ENCODE data around the gene ITK.

Gene ITK

GRCh38 chr5:157253547-157253946, 72.9 kb downstream of the ITK start:
- Histone ChIP-seq H3K27ac (replicated peaks) (no peak overlapping the region), H3K4me3 (replicated peaks; ENCODE audit: insufficient read depth, low read length) (no peak overlapping the region), H3K27me3 (ENCODE audit: insufficient read depth, poor library complexity, severe bottlenecking) (no peaks in the 10 kb centered on the region)
- no peak for TF ChIP-seq GABPA (IDR thresholded peaks at IDR 0.05; ENCODE audit: low read depth)
- TF ChIP-seq, protein P1, sequence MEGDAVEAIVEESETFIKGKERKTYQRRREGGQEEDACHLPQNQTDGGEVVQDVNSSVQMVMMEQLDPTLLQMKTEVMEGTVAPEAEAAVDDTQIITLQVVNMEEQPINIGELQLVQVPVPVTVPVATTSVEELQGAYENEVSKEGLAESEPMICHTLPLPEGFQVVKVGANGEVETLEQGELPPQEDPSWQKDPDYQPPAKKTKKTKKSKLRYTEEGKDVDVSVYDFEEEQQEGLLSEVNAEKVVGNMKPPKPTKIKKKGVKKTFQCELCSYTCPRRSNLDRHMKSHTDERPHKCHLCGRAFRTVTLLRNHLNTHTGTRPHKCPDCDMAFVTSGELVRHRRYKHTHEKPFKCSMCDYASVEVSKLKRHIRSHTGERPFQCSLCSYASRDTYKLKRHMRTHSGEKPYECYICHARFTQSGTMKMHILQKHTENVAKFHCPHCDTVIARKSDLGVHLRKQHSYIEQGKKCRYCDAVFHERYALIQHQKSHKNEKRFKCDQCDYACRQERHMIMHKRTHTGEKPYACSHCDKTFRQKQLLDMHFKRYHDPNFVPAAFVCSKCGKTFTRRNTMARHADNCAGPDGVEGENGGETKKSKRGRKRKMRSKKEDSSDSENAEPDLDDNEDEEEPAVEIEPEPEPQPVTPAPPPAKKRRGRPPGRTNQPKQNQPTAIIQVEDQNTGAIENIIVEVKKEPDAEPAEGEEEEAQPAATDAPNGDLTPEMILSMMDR (IDR thresholded peaks at IDR 0.05; ENCODE audit: insufficient read depth, low read length) = peak; percentile 81
- DNase-seq (ENCODE audit: low read depth in 1 of 2, low spot score in 1 of 2) = peak in 1 of 2 experiments; percentile 63

GRCh38 chr5:157258450-157258849, 77.8 kb downstream of the ITK start:
- Histone ChIP-seq H3K27ac (replicated peaks) (no peak overlapping the region), H3K4me3 (replicated peaks; ENCODE audit: insufficient read depth, low read length) (no peak overlapping the region), H3K27me3 (ENCODE audit: insufficient read depth, poor library complexity, severe bottlenecking) (no peaks in the 10 kb centered on the region)
- TF ChIP-seq SPI1 (IDR thresholded peaks at IDR 0.05; ENCODE audit: borderline replicate concordance, low read depth) (no peak), GABPA (IDR thresholded peaks at IDR 0.05; ENCODE audit: low read depth) (no peak), POLR2AphosphoS5 (IDR thresholded peaks at IDR 0.05; ENCODE audit: low read depth) (no peak)
- TF ChIP-seq, protein P2, sequence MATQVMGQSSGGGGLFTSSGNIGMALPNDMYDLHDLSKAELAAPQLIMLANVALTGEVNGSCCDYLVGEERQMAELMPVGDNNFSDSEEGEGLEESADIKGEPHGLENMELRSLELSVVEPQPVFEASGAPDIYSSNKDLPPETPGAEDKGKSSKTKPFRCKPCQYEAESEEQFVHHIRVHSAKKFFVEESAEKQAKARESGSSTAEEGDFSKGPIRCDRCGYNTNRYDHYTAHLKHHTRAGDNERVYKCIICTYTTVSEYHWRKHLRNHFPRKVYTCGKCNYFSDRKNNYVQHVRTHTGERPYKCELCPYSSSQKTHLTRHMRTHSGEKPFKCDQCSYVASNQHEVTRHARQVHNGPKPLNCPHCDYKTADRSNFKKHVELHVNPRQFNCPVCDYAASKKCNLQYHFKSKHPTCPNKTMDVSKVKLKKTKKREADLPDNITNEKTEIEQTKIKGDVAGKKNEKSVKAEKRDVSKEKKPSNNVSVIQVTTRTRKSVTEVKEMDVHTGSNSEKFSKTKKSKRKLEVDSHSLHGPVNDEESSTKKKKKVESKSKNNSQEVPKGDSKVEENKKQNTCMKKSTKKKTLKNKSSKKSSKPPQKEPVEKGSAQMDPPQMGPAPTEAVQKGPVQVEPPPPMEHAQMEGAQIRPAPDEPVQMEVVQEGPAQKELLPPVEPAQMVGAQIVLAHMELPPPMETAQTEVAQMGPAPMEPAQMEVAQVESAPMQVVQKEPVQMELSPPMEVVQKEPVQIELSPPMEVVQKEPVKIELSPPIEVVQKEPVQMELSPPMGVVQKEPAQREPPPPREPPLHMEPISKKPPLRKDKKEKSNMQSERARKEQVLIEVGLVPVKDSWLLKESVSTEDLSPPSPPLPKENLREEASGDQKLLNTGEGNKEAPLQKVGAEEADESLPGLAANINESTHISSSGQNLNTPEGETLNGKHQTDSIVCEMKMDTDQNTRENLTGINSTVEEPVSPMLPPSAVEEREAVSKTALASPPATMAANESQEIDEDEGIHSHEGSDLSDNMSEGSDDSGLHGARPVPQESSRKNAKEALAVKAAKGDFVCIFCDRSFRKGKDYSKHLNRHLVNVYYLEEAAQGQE (IDR thresholded peaks at IDR 0.05; ENCODE audit: insufficient replicate concordance, low read depth) = no peak
- TF ChIP-seq, protein P1 (IDR thresholded peaks at IDR 0.05; ENCODE audit: insufficient read depth, low read length) = no peak
- DNase-seq (ENCODE audit: low read depth in 1 of 2, low spot score in 1 of 2) = no peak

- TF ChIP-seq POLR2AphosphoS5 (IDR thresholded peaks at IDR 0.05; ENCODE audit: low read depth) (no peak), SPI1 (IDR thresholded peaks at IDR 0.05; ENCODE audit: borderline replicate concordance, low read depth) (no peak), GABPA (IDR thresholded peaks at IDR 0.05; ENCODE audit: low read depth) (no peak)
- TF ChIP-seq, protein P2 (IDR thresholded peaks at IDR 0.05; ENCODE audit: insufficient replicate concordance, low read depth) = no peak
- TF ChIP-seq, protein P1 (IDR thresholded peaks at IDR 0.05; ENCODE audit: insufficient read depth, low read length) = no peak
- Histone ChIP-seq H3K27ac (replicated peaks) (no peak overlapping the region), H3K27me3 (ENCODE audit: insufficient read depth, poor library complexity, severe bottlenecking) (no peaks in the 10 kb centered on the region), H3K4me3 (replicated peaks; ENCODE audit: insufficient read depth, low read length) (no peak overlapping the region)
- no peak for DNase-seq (ENCODE audit: low read depth in 1 of 2, low spot score in 1 of 2)
Observed at GRCh38 chr5:157259699-157260098, 79.1 kb downstream of the ITK start.

GRCh38 chr5:157263496-157264090, 83.0 kb downstream of the ITK start:
- H3K27me3 ChIP-seq (ENCODE audit: insufficient read depth, poor library complexity, severe bottlenecking) = no peaks in the 10 kb centered on the region
- TF ChIP-seq GABPA (IDR thresholded peaks at IDR 0.05; ENCODE audit: low read depth) = no peak
- peak; percentile 16; the same call in 1 of the 2 replicates for TF ChIP-seq SPI1 (IDR thresholded peaks at IDR 0.05; ENCODE audit: borderline replicate concordance, low read depth)
- DNase-seq (ENCODE audit: low read depth in 1 of 2, low spot score in 1 of 2) = peak; percentile 45 to 74
- H3K4me3 ChIP-seq (replicated peaks; ENCODE audit: insufficient read depth, low read length) = no peak overlapping the region
- peak overlapping the region; percentile 67 for H3K27ac ChIP-seq (replicated peaks)

Data from HL-60 (cell line).